ENCODE measurements around the gene PKN2.

- TF ChIP-seq CTCF (IDR thresholded peaks at IDR 0.05) (no peak), POLR2A (IDR thresholded peaks at IDR 0.05) (no peak), POLR2AphosphoS5 (IDR thresholded peaks at IDR 0.05) (no peak), EP300 (IDR thresholded peaks at IDR 0.05) (no peak)
Observed at GRCh38 chr1:88729297-88729696, 45.2 kb downstream of the PKN2 start.

All from gastroesophageal sphincter (tissue), 3 donors.